GM19023 (cell line): Measurements from ENCODE around the gene PACSIN2.

Source experiments
- ATAC-seq: cut with Tn5 transposase; IDR thresholded peaks from one replicate; pipeline ENCODE4 v1.9.1; 2021; ENCODE audit warnings: mild to moderate bottlenecking, moderate library complexity; ENCODE audit not compliant: unreplicated experiment

The PACSIN2 gene

GRCh38 chr22:42866100-42866499 lies 148.8 kb downstream of the PACSIN2 start:
- ATAC-seq = no peak

- ATAC-seq = no peak
These were observed 149.4 kb downstream of the PACSIN2 start for GRCh38 chr22:42865536-42865935.

GRCh38 chr22:42863349-42863961 lies 151.5 kb downstream of the PACSIN2 start:
- ATAC-seq = no peak

GRCh38 chr22:42862045-42862734 lies 152.8 kb downstream of the PACSIN2 start:
- no peak for ATAC-seq

GRCh38 chr22:42860968-42861367 lies 154.0 kb downstream of the PACSIN2 start:
- ATAC-seq = no peak

DNA sequence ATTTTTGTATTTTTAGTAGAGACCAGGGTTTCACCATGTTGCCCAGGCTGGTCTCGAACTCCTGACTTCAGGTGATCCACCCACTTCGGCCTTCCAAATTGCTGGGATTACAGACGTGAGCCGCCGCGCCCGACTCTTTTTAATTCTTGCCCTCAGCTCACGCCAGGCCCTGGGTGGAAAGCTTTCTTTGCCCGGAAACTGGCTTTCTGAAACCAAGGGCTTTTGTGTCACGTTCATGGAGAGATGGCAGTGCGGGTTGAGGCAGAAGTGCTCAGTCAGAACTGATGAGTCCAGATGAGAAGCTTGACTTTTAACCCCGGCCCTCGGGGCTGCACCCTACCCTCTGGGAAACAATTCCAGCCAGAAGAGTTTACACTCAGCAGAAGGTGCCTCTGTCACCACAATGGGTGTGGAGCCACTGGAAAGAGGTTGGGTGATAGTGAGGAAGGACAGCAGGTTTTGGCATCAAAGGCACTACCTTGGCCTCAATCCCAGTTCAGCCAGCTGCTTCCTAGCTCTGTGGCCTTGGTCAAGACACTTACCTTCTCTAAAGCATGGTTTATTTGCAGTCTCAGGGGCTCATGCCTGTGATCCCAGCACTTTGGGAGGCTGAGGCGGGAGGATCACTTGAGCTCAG lies 157.0 kb downstream of the PACSIN2 start:
- no peak for ATAC-seq

DNA sequence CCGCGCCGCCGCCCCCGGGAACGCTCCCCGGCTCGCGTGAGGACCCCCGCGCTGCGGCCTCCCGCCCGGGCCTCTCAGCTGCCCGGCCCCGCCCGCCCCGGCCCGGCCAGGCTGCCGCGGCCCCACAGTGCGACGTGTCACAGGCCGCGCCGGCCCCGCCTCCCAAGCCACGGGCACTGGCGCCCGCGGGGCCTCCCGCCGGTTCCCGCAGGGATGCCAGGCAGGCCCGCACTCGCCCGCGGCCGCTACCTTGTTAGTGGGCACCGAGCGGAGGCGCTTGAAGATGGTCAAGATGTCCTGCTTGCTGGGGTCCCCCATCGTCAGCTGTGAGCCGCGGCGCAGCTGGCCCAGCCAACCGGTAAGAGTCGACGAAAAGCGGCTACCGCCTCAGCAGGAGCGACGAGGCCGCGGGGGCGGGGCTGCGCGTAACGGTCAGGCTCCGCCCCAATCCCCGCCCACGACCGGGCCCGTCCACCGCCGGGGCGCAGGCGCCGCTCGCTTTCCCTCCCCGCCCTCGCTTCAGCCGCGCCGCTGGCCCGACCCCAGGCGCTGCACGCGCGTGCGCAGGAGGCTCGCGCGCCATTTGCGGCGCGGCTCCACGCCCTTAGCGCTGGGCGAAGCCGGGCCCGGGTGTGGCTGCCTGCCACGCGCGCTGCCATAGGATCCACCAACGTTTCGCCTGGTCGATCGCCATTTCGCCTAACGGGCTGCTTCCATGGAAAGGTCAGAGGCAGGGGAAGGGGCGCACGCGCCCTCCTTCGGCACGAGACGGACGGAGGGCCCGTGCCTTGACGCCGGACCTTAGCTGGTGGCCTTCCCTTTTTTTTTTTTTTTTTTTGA lies 157.9 kb downstream of the PACSIN2 start, which contains the start of gene ARFGAP3:
TSS of gene ARFGAP3 (minus strand) at position 409 of the 840 bp plus-strand sequence. CDS start at position 318, 91 bp downstream.
- peak; percentile 81 for ATAC-seq

GRCh38 chr22:42856179-42856864 lies 158.6 kb downstream of the PACSIN2 start:
- peak; percentile 25 for ATAC-seq

- no peak for ATAC-seq
These were observed 159.2 kb downstream of the PACSIN2 start for GRCh38 chr22:42855721-42856120.

DNA sequence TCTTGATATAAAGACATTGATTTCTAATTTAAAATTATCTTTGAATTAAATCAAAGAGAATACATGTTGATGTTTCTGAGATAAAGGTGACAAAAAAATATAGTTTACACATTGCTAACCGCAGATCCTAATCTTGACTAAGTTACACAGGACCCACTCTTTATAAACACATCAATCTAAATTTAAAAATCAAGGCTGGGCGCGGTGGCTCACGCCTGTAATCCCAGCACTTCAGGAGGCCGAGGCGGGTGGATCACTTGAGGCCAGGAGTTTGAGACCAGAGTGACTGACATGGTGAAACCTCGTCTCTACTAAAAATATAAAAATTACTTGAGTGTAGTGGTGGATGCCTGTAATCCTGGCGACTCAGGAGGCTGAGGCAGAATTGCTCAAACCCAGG lies 159.7 kb downstream of the PACSIN2 start:
- ATAC-seq = no peak

DNA sequence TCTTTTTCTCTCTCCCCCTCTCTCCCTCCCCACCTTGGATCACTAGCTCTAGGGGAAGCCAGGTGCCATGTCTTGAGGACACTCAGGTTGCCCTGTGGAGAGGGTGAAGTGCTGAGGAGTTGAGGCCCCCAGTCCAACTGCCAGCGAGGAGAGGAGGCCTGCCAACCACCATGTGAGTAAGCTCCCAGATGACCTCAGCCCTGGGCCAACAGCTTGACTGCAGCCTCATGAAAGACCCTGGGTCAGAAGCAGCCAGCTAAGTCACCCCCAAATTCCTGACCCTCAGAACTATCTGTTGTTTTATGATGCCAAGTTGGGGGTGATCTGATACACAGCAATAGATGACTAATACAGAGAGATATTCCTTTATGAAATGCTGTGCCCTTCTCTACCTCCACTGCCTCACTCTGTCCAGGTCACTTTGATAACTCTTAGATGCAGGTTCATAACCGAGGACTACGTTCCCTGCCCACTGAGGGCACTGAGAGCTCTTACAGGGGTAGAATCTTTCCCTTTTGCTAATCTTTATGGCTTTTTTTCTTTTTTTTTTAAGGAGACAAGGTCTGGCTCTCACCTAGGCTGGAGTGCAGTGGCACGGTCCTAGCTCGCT lies 165.9 kb downstream of the PACSIN2 start:
- ATAC-seq = no peak

DNA sequence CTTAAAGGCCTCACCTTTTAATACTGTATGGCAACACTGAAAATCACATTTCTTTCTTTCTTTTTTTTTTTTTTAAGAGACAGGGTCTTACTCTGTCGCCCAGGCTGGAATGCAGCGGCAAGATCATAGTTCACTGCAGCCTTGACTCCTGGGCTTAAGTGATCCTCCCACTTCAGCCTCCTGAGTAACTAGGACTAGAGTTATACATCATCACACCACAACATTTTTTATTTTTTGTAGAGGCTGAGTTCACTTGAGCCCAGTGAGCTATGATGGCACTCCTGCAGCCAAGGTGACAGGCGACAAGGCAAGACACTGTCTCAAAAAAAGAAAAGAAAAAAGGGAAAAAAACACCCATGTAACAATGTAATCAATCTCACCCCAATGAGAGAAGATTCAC lies 167.8 kb downstream of the PACSIN2 start:
- no peak for ATAC-seq

DNA sequence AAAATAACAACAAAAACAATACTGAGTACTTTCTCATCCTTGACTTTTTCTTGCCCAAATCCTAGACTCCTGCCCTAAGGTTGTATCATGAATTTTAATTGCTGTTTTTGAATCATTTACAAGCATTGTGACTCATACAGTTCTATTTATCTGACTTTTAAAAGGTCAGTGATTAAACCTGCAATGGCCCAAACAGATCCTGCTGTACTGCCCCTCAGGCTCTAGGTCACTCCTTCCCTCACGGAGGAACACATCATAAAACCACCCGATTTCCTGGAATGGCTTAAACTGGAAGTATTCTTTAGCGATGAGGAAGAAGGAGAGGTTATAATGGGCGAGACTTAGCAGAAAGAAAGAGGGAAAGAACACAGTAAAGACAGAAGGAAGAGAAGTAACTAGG lies 170.2 kb downstream of the PACSIN2 start:
- ATAC-seq = no peak

DNA sequence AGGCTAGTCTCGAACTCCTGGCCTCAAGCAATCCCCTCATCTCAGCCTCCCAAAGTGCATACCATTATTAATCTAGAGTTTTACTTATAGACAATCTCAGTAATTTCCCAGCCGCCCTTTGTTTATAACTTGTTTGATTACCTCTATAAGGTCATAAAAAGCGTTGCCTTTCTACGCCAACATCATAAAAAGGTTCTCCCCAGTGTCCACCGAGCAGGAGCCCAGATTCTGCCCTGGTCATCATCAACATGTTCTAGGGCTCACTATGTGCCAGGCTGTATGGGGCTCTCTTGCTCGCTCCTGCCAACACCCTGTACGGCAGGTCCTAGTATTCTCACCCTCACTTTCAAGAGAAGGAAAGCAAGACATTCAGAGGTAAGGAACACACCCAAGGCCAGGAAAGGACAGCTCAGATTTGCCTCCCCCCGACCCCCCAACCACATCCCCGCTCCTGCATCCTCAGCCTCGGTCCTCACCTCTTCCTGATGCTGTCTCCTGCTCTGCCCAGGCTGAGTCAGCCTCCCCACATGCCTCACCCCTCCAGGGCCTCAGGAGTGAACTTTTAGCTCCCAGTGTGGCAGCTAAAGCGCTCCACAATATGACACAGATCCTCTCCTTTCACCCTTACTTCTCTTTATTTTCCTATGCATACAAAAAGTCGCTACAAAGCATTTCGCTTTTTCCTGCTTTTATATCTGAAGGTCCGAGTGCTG lies 172.1 kb downstream of the PACSIN2 start:
- no peak for ATAC-seq

- ATAC-seq = no peak
These were observed 173.5 kb downstream of the PACSIN2 start for GRCh38 chr22:42841444-42841843.

- no peak for ATAC-seq
These were observed 177.4 kb downstream of the PACSIN2 start for GRCh38 chr22:42837556-42837955.

DNA sequence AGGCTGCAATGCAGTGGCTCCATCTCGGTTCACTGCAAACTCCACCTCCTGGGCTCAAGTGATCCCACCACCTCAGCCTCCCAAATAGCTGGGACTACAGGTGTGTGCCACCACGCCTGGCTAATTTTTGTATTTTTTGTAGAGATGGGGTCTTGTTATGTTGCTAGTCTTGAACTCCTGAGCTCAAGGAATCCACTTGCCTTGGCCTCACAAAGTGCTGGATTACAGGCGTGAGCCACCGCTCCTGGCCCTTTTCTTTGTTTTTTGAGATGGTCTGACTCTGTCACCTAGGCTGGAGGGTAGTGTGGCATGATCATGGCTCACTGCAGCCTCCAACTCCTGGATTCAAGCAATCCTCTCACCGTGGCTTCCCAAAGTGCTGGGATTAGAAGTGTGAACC lies 178.9 kb downstream of the PACSIN2 start:
- ATAC-seq = no peak

- no peak for ATAC-seq
These were observed 180.6 kb downstream of the PACSIN2 start for GRCh38 chr22:42834177-42834949.

- ATAC-seq = no peak
These were observed 181.8 kb downstream of the PACSIN2 start for GRCh38 chr22:42833104-42833503.
